ENCODE data around the gene DIS3L2. TPM values are rescaled to one million over a fixed set of nuclear protein-coding genes. Genes with fewer than 3 reads are reported as not detected.

DIS3L2 gene
- total and polyA plus RNA-seq, 2 of the 8 experiments (the other 6 are each of a cell fraction or from before 2014, with no cell fraction given), result 11.5 to 21.6 TPM

GRCh38 chr2:232238596-232238995 is 277.1 kb downstream of the DIS3L2 start (continued):
- TF ChIP-seq EZH2 (IDR thresholded peaks at IDR 0.05; ENCODE audit: low read depth, low read length, severe bottlenecking) (no peak), KDM4A (IDR thresholded peaks at IDR 0.05; ENCODE audit: low read depth, low read length, severe bottlenecking) (no peak), JUN (IDR thresholded peaks at IDR 0.05; ENCODE audit: low read depth, low read length) (no peak), SUZ12 (IDR thresholded peaks at IDR 0.05; ENCODE audit: low read length) (no peak), CBX8 (IDR thresholded peaks at IDR 0.05; ENCODE audit: borderline replicate concordance, low read depth, low read length) (no peak)

Data from H1 (cell line).